HCT116 (cell line): Measurements from ENCODE around the gene GABARAP. TPM values are rescaled to one million over a fixed set of nuclear protein-coding genes. Genes with fewer than 3 reads are reported as not detected.

ENCODE experiments used
- ATAC-seq: fragments of 200-7000 bp; cut with Tn5 transposase; 2 replicates; pipeline ENCODE4 v1.9.1; 2020; ENCODE audit warnings: mild to moderate bottlenecking, moderate library complexity
- BruUV-seq: library from RNA; stranded (reverse); fragments of 400-500 nt; replicated peaks from 2 replicates; lab custom pipeline; 2021; lab: Mats Ljungman, UMichigan
- CTCF ChIA-PET: fragments of 300-600 bp; sonication (Branson Sonifier 250); formaldehyde crosslinking; loops from one replicate; lab custom pipeline; 2021; ENCODE audit warnings: antibody characterized with exemption; lab: Charles Lee
- POLR2A ChIA-PET: fragments of 300-600, 350-600 bp; sonication (Branson Sonifier 250); formaldehyde crosslinking; loops from one replicate; lab custom pipeline; 2021; ENCODE audit warnings: antibody characterized with exemption; lab: Charles Lee
- RAD21 ChIA-PET, 2 experiments: fragments of 300-600 bp; sonication (Branson Sonifier 250); formaldehyde crosslinking; loops; one replicate each; lab custom pipeline; 2023; ENCODE audit warnings: low total read pairs in 2 of 2; ENCODE audit not compliant: uncharacterized antibody in 2 of 2, unreplicated experiment in 2 of 2, low non-redundant PET in 1 of 2; lab: Charles Lee
- DNase-seq: peaks from one replicate; pipeline ENCODE4 v3.0.0-alpha.2; 2010; ENCODE audit warnings: low read depth, low spot score
- H2AFZ ChIP-seq: fragments of 200-600 bp; shearing (Covaris generic), sonication (generic); 2 replicates; pipeline ENCODE4 v1.6.1; 2017; ENCODE audit warnings: low read depth, mixed run types, mixed read lengths, antibody characterized with exemption, low read length; ENCODE audit not compliant: poor library complexity, severe bottlenecking
- H3K27ac ChIP-seq: 2 replicates; pipeline ENCODE4 v1.5.1; 2012; ENCODE audit warnings: low read depth, low read length
- H3K27me3 ChIP-seq: fragments of 200-600 bp; sonication (generic); 2 replicates; pipeline ENCODE4 v1.6.1; 2016; ENCODE audit warnings: mixed run types, low read length, mixed read lengths; ENCODE audit not compliant: insufficient read depth
- H3K36me3 ChIP-seq, 2 experiments: fragments of 200-500 bp in 1 of 2; fragments of 200-600 bp in 1 of 2; sonication (Bioruptor generic) in 1 of 2; sonication (generic) in 1 of 2; 2 replicates each; pipeline versions ENCODE4 v1.5.1 to v1.6.1; 2014 to 2016; ENCODE audit warnings: low read length in 2 of 2, inconsistent platforms in 1 of 2, mixed read lengths in 1 of 2, mixed run types in 1 of 2; ENCODE audit not compliant: insufficient read depth in 2 of 2, control insufficient read depth in 1 of 2
- H3K4me1 ChIP-seq, 2 experiments: fragments of 200-600 bp in 1 of 2; sonication (generic) in 1 of 2; 2 replicates each; pipeline versions ENCODE4 v1.5.1 to v1.6.1; 2012 to 2017; ENCODE audit warnings: low read length in 2 of 2, inconsistent platforms in 1 of 2, mild to moderate bottlenecking in 1 of 2, mixed read lengths in 1 of 2, mixed run types in 1 of 2, moderate library complexity in 1 of 2; ENCODE audit not compliant: insufficient read depth in 2 of 2, control insufficient read depth in 1 of 2
- H3K4me2 ChIP-seq: fragments of 200-600 bp; sonication (generic); 2 replicates; pipeline ENCODE4 v1.6.1; 2017; ENCODE audit warnings: mixed run types, low read length, mixed read lengths
- H3K4me3 ChIP-seq, 2 experiments: fragments of 200-600 bp in 1 of 2; sonication (generic) in 1 of 2; replicated peaks in 1 of 2; 2 replicates each; pipeline ENCODE4 v1.5.1; 2011 to 2016; ENCODE audit warnings: low read length in 2 of 2, control low read depth in 1 of 2, low read depth in 1 of 2, mild to moderate bottlenecking in 1 of 2, mixed read lengths in 1 of 2, mixed run types in 1 of 2
- H3K79me2 ChIP-seq: fragments of 200-600 bp; sonication (generic); 2 replicates; pipeline ENCODE4 v1.6.1; 2017; ENCODE audit warnings: mild to moderate bottlenecking, mixed run types, low read length, moderate library complexity, mixed read lengths; ENCODE audit not compliant: insufficient read depth
- H3K9ac ChIP-seq: fragments of 200-600 bp; sonication (generic); 2 replicates; pipeline ENCODE4 v1.6.1; 2016; ENCODE audit warnings: low read length, mixed read lengths
- H3K9me2 ChIP-seq: fragments of 200-600 bp; sonication (generic), shearing (Covaris generic); 2 replicates; pipeline ENCODE4 v1.6.1; 2017; ENCODE audit warnings: mixed run types, mild to moderate bottlenecking, moderate library complexity; ENCODE audit not compliant: insufficient read depth
- H3K9me3 ChIP-seq, 2 experiments: fragments of 200-500 bp in 1 of 2; fragments of 200-600 bp in 1 of 2; sonication (Bioruptor generic) in 1 of 2; sonication (generic) in 1 of 2; 2 replicates each; pipeline ENCODE4 v1.6.1; 2014 to 2017; ENCODE audit warnings: low read length in 2 of 2, mixed read lengths in 2 of 2, inconsistent platforms in 1 of 2, low read depth in 1 of 2, mild to moderate bottlenecking in 1 of 2, mixed run types in 1 of 2, moderate library complexity in 1 of 2; ENCODE audit not compliant: control insufficient read depth in 1 of 2, insufficient read depth in 1 of 2
- H4K20me1 ChIP-seq: fragments of 200-600 bp; sonication (generic), shearing (Covaris generic); 2 replicates; pipeline ENCODE4 v1.6.1; 2017; ENCODE audit warnings: mixed run types, mild to moderate bottlenecking, moderate library complexity; ENCODE audit not compliant: insufficient read depth
- CBX3 ChIP-seq: IDR thresholded peaks from 2 replicates; pipeline ENCODE4 v1.6.1; 2012; ENCODE audit warnings: low read depth
- EGR1 ChIP-seq: IDR thresholded peaks from 2 replicates; pipeline ENCODE4 v1.6.1; 2012; ENCODE audit warnings: low read depth
- EZH2phosphoT487 ChIP-seq: fragments of 200-600 bp; IDR thresholded peaks from 2 replicates; pipeline ENCODE4 v1.6.1; 2018; ENCODE audit warnings: antibody characterized with exemption, borderline replicate concordance
- MAX ChIP-seq: IDR thresholded peaks from 2 replicates; pipeline ENCODE4 v1.6.1; 2012
- POLR2AphosphoS5 ChIP-seq: IDR thresholded peaks from 2 replicates; pipeline ENCODE4 v1.6.1; 2011; ENCODE audit warnings: mild to moderate bottlenecking, low read depth, low read length, moderate library complexity
- SIN3A ChIP-seq: IDR thresholded peaks from 2 replicates; pipeline ENCODE4 v1.6.1; 2012; ENCODE audit warnings: low read depth
- SRF ChIP-seq: IDR thresholded peaks from 2 replicates; pipeline ENCODE4 v1.6.1; 2012; ENCODE audit warnings: low read depth
- ZBTB33 ChIP-seq: IDR thresholded peaks from 2 replicates; pipeline ENCODE4 v1.6.1; 2011; ENCODE audit warnings: mild to moderate bottlenecking, low read length, moderate library complexity; ENCODE audit not compliant: insufficient replicate concordance; ENCODE audit errors: extremely low read depth
- ZNF274 ChIP-seq: fragments of 200-500 bp; sonication (Bioruptor generic); IDR thresholded peaks from 2 replicates; pipeline ENCODE4 v1.6.1; 2014; ENCODE audit warnings: mild to moderate bottlenecking, low read depth, low read length, inconsistent platforms
- intact Hi-C: fragments of 100-400 bp; cut with micrococcal nuclease; formaldehyde crosslinking; loops from 2 replicates; pipeline ENCODE4 v1.10.0; 2022
- total RNA-seq: library from RNA; stranded (reverse); gene quantifications from one replicate; pipeline ENCODE4 v1.2.1, GENCODE V29; 2021; ENCODE audit not compliant: unreplicated experiment

The GABARAP gene
- total RNA-seq, 1 experiment from 2014 or later = 287 TPM

GRCh38 chr17:7223375-7223774 is 18.9 kb downstream of the GABARAP start:
- intact Hi-C loops = no loop called here
- CTCF ChIA-PET = no interaction called here
- no peak for ATAC-seq
- RAD21 ChIA-PET = no interaction called here
- Histone ChIP-seq H3K9ac (no peak overlapping the region), H3K27ac (no peak overlapping the region), H3K4me1 (peaks cover 7 to 25% of the 10 kb centered on the region in 2 experiments; a peak in 3 of 4 replicates)
- BruUV-seq = no TSS peak
- no peak for DNase-seq
- no peak for TF ChIP-seq ZNF274
- TF ChIP-seq CBX3 = no peak
- TF ChIP-seq ZBTB33 = no peak
- no peak for TF ChIP-seq MAX
- TF ChIP-seq EGR1 = no peak
- no peak for TF ChIP-seq SRF
- TF ChIP-seq EZH2phosphoT487 = no peak
- TF ChIP-seq, all 23 proteins: peak for 0
- H4K20me1 ChIP-seq = no peaks in the 10 kb centered on the region
- peaks cover 42 to 55% of the 10 kb centered on the region in 2 experiments; a peak in 3 of 4 replicates for H3K36me3 ChIP-seq
- no peak overlapping the region for H3K4me2 ChIP-seq
- no peaks in the 10 kb centered on the region for H3K27me3 ChIP-seq
- H3K79me2 ChIP-seq = peaks cover 30% of the 10 kb centered on the region
- no peaks in the 10 kb centered on the region for H3K9me2 ChIP-seq
- no peak overlapping the region for H2AFZ ChIP-seq
- H3K9me3 ChIP-seq = no peaks in the 10 kb centered on the region
- no peak overlapping the region for H3K4me3 ChIP-seq
- POLR2A ChIA-PET = interaction anchor here (1.0 to 1.6 kb wide), 3 partner anchors 9 to 177 kb away, joined by 3 to 5 read pairs (median 3); partner anchors contain the start of gene DVL2

GRCh38 chr17:7222972-7223292 is 19.3 kb downstream of the GABARAP start:
- RAD21 ChIA-PET = no interaction called here
- BruUV-seq = no TSS peak
- CTCF ChIA-PET = no interaction called here

More at GRCh38 chr17:7222972-7223292, 19.3 kb downstream of the GABARAP start:
- intact Hi-C loops = no loop called here
- Histone ChIP-seq H3K27ac (no peak overlapping the region), H3K79me2 (peaks cover 30% of the 10 kb centered on the region), H3K4me1 (peaks cover 7 to 29% of the 10 kb centered on the region in 2 experiments; a peak in 3 of 4 replicates), H3K9me3 (no peaks in the 10 kb centered on the region), H3K9ac (no peak overlapping the region)
- POLR2A ChIA-PET = interaction anchor here (1.0 to 1.6 kb wide), 4 partner anchors 10 to 177 kb away, joined by 3 to 5 read pairs (median 3); partner anchors contain the start of gene DVL2
- ATAC-seq = no peak
- TF ChIP-seq POLR2AphosphoS5 (no peak), SIN3A (0 out of 2 replicates have a peak, but pooled peaks have one; percentile 28)
- TF ChIP-seq, all 23 proteins: peak for 1
- Histone ChIP-seq H3K27me3 (no peaks in the 10 kb centered on the region), H2AFZ (no peak overlapping the region), H4K20me1 (no peaks in the 10 kb centered on the region), H3K36me3 (peaks cover 38 to 51% of the 10 kb centered on the region in 2 experiments; a peak in 3 of 4 replicates), H3K4me3 (no peak overlapping the region), H3K9me2 (no peaks in the 10 kb centered on the region), H3K4me2 (no peak overlapping the region)
- no peak for DNase-seq
